Thyroid gland (tissue), 4 donors: ENCODE results near the gene MRPS26.

Experiments
- CTCF ChIP-seq, 6 experiments: fragments of 200-600 bp in 3 of 6; fragments of 450-650 bp in 3 of 6; sonication (generic) in 3 of 6; IDR thresholded peaks; one replicate each; pipeline ENCODE4 v1.5.1; 2016 to 2019; ENCODE audit warnings: antibody characterized with exemption in 6 of 6, mild to moderate bottlenecking in 2 of 6, inconsistent platforms in 1 of 6, moderate library complexity in 1 of 6
- POLR2A ChIP-seq, 2 donors: fragments of 450-650 bp; IDR thresholded peaks; one replicate each; pipeline ENCODE4 v1.6.1; 2017; ENCODE audit warnings: antibody characterized with exemption in 2 of 2, mild to moderate bottlenecking in 2 of 2, moderate library complexity in 1 of 2

GRCh38 chr20:3072530-3073250, 26.8 kb downstream of the MRPS26 start:
- TF ChIP-seq POLR2A (IDR thresholded peaks at IDR 0.05) = no peak
- no peak for TF ChIP-seq CTCF (IDR thresholded peaks at IDR 0.05)
